ENCODE measurements around the gene PRDM16. TPM values are rescaled to one million over a fixed set of nuclear protein-coding genes. Genes with fewer than 3 reads are reported as not detected.

Gene PRDM16
- total RNA-seq, 1 experiment from 2014 or later: 1.6 TPM

GRCh38 chr1:3055051-3055450 lies 14.0 kb upstream of the PRDM16 start (continued):
- no peak for TF ChIP-seq FOXJ3 (CRISPR knock-in tag; IDR thresholded peaks at IDR 0.05; ENCODE audit: borderline replicate concordance)

- Mint-ChIP-seq H3K27me3 (ENCODE audit: low read depth) (peaks cover 55% of the 10 kb centered on the region), H3K4me1 (0 out of 2 replicates have a peak, but pooled peaks cover 4% of the 10 kb centered on the region), H3K4me3 (no peak overlapping the region)
Observed at GRCh38 chr1:3056641-3057040, 12.4 kb upstream of the PRDM16 start.

More at GRCh38 chr1:3056641-3057040, 12.4 kb upstream of the PRDM16 start:
- POLR2A ChIA-PET: no interaction called here
- peaks cover 16% of the 10 kb centered on the region for H3K9me3 Mint-ChIP-seq
- H3K27ac Mint-ChIP-seq: no peak overlapping the region
- TF ChIP-seq TP53 (CRISPR knock-in tag; IDR thresholded peaks at IDR 0.05): no peak
- no peak for TF ChIP-seq GRHL2 (CRISPR knock-in tag; IDR thresholded peaks at IDR 0.05; ENCODE audit: insufficient replicate concordance, severe bottlenecking)
- no peak for TF ChIP-seq SMAD3 (CRISPR knock-in tag; IDR thresholded peaks at IDR 0.05; ENCODE audit: borderline replicate concordance)
- TF ChIP-seq ARID4B (CRISPR knock-in tag; IDR thresholded peaks at IDR 0.05; ENCODE audit: borderline replicate concordance): no peak
- no peak for TF ChIP-seq ELF4 (CRISPR knock-in tag; IDR thresholded peaks at IDR 0.05; ENCODE audit: low read depth)
- TF ChIP-seq NR2C2 (CRISPR knock-in tag; IDR thresholded peaks at IDR 0.05): no peak
- no peak for TF ChIP-seq TEAD1 (CRISPR knock-in tag; IDR thresholded peaks at IDR 0.05)
- no peak for TF ChIP-seq ATF1 (CRISPR knock-in tag; IDR thresholded peaks at IDR 0.05)
- no peak for TF ChIP-seq NFE2L1 (CRISPR knock-in tag; IDR thresholded peaks at IDR 0.05)
- TF ChIP-seq NFYB (CRISPR knock-in tag; conservative IDR thresholded peaks at IDR 0.05; ENCODE audit: low read depth): no peak
- TF ChIP-seq ZNF219 (CRISPR knock-in tag; IDR thresholded peaks at IDR 0.05; ENCODE audit: borderline replicate concordance): no peak
- TF ChIP-seq TEAD4 (CRISPR knock-in tag; IDR thresholded peaks at IDR 0.05): no peak
- no peak for TF ChIP-seq RORB (CRISPR knock-in tag; IDR thresholded peaks at IDR 0.05)
- no peak for TF ChIP-seq E2F1 (CRISPR knock-in tag; IDR thresholded peaks at IDR 0.05)
- TF ChIP-seq ZNF425 (CRISPR knock-in tag; conservative IDR thresholded peaks at IDR 0.05): no peak
- TF ChIP-seq ETV6 (CRISPR knock-in tag; IDR thresholded peaks at IDR 0.05): no peak
- no peak for TF ChIP-seq MXD4 (CRISPR knock-in tag; IDR thresholded peaks at IDR 0.05; ENCODE audit: borderline replicate concordance)
- H3K36me3 Mint-ChIP-seq: no peaks in the 10 kb centered on the region
- CTCF ChIA-PET: no interaction called here
- DNase-seq (ENCODE audit: low spot score) (no peak), ATAC-seq (no peak)
